ENCODE data around the gene ELL.

ELL gene

DNA sequence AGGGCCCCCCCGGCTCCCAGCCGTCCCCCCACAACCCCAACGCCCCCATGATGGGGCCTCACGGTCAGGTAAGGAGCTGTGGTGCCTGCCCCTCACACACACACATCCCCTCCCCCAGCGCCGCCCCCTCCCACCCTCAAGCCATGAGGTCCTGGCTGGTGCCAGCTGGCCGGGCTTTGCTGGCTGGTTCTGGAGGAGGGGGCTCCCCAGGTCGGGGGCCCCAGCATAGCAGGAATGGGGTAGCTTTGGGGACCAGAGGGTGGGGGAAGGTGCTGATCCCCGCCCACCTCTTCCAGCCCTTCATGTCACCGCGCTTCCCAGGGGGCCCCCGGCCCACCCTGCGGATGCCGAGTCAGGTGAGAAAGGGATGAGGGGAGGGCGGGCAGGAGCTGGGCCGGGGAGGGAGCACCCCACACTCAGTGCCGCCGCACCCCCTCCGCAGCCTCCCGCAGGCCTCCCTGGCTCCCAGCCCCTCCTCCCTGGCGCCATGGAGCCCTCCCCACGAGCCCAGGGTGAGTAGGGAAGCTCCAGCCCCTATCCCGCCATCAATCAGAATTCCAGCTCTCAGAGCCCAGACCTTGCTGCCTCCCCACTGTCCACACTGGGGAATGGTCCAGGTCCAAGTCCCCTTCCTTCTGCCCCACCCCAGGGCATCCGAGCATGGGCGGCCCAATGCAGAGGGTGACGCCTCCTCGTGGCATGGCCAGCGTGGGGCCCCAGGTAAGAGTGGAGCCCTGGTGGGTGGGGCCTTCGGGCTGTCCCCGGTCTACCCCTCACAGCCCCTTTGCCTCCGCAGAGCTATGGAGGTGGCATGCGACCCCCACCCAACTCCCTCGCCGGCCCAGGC lies 90.3 kb downstream of the ELL start:
- no peak for DNase-seq

DNA sequence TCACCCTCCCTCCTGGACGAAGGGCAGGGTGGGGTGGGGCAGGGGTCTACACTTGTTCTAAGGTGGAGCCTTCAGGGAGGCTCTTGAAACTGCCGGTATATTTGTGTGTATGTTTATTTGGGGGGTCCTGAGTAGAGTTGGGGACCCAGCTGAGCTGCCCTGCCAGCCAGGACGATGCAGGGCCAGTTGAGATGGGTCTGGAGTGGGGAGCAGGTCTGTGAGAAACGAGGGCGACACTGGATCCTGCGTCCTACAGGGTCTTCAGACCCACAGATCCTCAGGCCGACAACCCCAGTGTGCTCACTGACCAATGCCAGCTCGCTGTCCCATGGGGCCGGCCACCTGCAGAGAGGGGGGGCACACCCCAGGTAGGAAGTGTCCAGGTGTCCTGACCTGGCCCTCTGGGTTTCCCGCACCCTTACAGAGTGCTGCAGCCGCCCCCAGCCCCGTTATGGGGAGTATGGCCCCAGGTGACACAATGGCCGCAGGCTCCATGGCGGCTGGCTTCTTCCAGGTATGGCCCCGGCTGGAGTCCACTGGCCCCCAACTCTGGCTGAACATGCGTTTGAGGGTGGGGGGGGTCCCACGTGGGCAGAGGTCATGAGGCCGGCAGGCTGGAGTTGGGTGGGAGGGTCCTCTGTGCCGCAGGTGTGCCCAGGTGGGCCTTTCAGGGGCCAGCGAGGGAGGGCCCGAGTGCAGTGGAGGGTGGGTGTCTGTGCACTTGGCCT lies 91.3 kb downstream of the ELL start:
- no peak for DNase-seq

- peak; percentile 33 for DNase-seq
Measured at GRCh38 chr19:18429717-18430416, 92.0 kb downstream of the ELL start.

DNA sequence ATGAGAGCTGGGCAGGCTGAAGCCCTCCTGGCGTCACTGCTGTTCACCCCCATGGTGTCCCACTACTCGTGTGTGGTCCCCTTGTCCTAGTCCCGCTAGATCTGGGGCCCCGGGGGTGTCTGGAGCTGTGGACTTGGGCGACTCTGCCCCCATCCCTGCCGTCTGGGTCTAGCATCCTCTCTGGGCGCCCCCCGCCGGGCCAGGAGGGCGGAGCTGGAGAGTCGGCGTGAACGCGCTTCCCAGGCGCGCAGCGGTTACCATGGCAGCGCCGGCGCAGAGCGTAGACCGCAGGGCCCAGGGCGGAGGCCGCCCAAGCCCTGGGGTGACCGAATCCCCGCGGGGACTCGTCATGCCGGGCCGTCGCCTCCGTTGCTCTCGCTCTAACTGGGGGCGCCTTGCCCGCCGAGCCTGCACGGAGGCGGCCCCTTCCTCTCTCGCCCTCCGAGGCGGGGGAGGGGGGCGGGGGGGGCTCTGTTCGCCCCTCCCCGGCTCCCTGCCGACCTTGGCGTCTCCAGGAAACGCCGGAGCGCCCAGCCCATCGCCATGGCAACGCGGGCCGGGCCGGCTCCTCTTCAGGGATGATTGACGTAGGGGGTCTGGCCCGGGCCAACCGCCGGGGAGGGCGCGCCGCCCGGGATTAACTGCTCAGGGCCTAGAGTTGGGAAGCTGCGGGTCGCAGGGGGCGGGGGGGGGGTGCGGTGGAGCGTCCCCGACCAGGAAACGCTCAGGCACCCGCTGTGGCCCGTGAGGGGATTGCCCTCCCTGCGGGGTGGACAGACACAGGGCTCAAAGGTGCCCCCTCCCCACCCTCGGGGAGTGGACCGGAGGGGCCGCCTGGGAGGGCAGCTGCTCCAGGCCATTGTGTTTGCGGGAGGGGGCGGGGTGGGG lies 92.8 kb downstream of the ELL start:
- peak; percentile 92 for DNase-seq

- no peak for DNase-seq
Measured at GRCh38 chr19:18428173-18428786, 93.6 kb downstream of the ELL start.

DNA sequence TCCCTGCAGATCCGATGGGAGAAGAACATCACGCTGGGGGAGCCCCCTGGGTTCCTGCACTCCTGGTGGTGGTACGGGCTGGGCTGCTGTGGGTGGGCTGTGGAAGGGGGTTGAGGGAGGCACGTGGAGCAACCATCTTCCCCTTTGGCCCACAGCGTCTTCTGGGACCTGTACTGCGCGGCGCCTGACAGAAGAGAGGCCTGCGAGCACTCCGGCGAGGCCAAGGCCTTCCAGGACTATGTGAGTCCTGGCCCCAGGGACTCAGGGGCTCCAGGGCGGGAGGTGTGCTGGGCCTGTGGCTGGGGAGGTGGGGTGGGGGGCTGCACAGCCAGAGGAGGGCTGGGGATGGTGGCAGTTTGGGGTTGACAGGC lies 94.1 kb downstream of the ELL start:
- no peak for DNase-seq

- no peak for DNase-seq
Measured at GRCh38 chr19:18427080-18427742, 94.7 kb downstream of the ELL start.

GRCh38 chr19:18426416-18426767 lies 95.5 kb downstream of the ELL start:
- no peak for DNase-seq

DNA sequence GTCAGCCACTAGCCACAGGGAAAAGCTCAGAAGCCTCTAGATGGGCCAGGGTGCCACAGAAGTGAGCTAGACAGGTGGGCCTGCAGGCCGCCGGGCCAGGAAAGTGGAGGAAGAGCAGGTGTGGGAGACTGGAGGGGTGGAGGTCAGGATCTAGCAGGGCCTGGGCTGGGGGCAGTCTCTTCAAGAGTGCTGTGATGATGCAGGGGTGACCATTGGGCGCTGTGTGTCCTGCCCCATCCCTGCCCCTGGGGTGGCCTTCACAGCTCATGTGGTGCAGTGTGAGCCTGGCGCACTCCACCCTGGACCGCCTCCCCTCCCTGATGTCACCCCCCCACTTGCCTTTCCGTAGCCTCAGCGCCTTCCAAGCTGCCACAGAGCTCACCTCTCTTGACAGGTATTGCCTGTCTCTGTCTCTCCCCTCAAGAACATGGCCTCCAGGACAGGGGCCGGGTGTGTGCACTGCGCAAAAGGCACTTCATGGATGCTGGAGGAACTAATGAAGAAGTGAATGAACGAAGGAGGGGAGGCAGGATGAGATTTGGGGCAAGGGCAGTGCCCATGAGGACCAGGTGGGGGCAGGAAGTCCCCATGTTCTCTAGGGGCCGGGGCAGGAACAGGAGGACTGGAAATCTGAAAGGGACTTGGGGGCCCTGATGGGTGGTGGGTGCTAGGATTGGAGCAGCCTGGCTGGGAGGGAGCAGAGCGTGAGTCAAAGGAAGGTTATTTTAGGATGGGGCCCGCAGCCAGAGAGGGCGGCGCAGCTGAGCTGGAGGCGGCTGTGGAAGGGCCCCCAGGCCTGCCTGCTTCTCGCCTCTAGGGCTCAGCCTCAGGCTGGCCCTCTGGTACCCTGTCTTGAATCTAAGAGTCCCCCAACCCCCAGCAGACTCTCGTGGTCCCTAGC lies 96.1 kb downstream of the ELL start:
- no peak for DNase-seq

DNA sequence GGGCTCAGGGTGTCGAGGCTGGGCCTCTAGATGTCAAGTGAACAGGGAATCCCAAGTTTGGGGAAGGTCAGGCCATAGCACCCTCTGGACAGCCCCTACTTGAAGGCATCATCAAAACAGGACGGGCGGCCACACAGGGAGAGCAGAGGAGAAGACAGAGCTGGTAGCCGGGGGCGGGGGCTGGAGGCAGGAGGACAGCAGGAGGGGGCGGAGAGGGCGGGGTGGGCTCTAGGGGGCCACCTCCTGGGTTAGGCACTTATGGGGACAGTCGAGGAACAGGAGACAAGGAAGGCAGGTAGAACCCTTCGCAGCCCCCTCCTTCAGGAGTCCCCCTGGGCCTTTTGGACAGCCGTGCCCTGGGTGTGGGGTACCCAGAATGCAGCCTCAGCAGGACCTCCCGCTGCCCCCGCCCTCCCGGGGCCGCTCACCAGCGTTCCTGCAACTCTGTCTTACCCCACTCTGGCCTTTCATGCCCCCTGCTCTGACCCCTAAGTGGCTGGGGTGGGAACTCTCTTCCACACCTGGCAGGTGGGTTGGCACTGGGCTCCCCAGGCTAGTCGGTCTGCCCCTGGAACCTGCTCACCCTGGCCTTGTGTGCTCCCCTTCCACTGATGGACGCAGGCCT lies 96.9 kb downstream of the ELL start:
- no peak for DNase-seq

- no peak for DNase-seq
Measured at GRCh38 chr19:18424122-18424889, 97.6 kb downstream of the ELL start.

DNA sequence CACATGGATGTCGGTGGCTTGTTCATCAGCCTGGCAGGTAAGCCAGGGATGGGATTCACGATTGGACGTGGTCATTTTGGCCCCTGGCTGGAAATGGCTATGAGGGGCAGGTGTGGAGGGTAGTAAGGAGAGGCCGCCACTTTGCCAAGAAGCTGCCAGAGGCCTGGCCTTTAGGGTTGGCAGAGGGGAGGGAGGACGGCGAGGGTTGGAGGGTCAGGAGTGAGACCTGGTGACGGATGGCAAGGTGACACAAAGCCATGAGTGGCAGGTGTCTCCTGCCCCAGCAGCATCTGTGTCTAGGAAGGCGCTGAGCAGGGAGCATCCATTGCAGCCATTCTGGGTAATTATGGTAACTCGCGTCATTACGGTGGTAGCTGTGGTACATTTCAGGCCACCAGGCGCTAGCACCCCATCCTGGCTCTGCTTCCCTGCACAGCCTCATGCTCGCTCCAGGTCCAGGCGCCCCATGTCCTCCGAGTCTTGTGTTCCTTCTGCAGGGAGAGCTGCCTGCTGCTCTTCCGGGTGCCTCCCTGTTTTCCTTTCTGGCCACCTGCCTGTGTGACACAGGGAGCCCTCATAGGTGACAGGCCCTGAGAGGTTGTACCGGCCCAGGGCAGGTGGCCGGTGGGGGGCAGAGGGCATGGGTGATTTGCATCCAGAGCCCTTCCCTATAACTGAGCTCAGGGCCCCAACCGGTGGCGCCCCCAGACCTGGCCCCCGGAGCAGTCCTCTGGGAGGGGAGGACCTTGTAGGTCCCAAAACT lies 98.4 kb downstream of the ELL start:
- DNase-seq, result no peak

- no peak for DNase-seq
Measured at GRCh38 chr19:18422530-18423191, 99.2 kb downstream of the ELL start.

GRCh38 chr19:18421371-18421959 lies 100.4 kb downstream of the ELL start:
- DNase-seq, result no peak

DNA sequence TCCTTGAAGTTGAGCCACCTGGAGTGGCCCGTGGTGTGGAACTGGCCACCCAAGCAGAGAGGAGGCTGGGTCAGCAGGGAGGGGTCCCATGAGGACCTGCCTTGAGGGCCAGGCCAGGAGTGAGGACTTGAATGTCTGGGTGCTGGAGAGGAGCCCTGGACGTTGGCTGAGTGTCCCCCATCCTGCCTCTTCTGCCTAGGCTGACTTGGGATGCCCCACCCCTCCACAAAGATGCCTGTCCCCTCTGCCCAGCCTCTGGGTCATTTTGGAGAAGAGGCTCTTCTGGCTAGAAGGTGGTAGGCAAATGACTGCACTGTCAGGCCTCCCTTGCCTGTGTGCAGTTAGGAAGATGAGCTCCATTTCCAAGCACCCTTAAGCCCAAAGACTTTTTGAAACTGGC lies 100.9 kb downstream of the ELL start:
- DNase-seq, result no peak

DNA sequence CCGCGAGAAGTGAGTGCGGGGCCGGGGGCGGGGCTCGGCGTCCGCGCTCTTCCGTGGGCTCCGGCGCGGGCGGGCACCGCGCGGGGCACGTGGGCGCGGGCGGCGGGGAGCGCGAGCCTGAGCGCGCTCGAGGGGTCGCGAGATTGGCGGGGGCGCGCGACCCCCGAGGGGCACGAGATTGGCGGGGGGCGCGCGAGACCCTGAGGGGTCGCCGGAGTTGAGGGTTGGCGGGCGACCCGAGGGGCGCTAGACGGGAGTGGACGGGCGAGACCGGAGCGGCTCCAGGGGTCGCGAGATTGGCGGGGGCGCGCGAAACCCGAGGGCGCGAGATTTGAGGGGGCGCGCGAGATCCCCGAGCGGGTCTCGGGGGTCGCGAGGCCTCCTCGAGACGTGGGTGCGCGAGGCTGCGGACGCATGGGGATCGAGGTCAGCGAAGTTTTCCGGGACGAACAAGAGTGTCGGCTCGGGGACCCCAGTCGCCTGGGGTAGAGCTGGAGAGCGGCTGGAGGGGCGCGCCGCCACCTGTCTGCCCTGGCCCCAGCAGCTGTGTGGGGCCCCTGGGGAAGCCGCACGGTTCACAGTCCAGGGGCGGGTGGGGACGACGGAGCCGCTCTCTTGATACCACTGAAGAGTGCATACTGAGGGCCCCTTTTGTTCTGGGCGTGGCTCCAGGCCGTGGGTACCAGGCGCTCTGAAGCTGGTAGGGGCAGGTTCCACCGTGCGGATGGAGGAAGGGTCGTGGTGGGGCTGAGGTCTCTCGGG lies 102.0 kb downstream of the ELL start:
- DNase-seq, result peak; percentile 52

- peak; percentile 72 for DNase-seq
Measured at GRCh38 chr19:18419195-18419698, 102.6 kb downstream of the ELL start, which contains the start of gene SSBP4. Gene SSBP4, plus strand, starts transcription at chr19:18419398. Its CDS starts 251 bp downstream, at chr19:18419649.

All from CD4-positive, alpha-beta T cell treated with Interferon gamma for 1 hour (primary cell).